SK-N-MC (cell line): ENCODE measurements around the gene HYDIN.
"Not testable (repeated sequence)": the region's sequence is repeated elsewhere in the genome, so short reads cannot be mapped to it uniquely, and the experiment has no call there.

Experiments
- EZH2 ChIP-seq: fragments of 200-600 bp; sonication (generic); IDR thresholded peaks from one replicate; pipeline ENCODE4 v1.6.1; 2017; ENCODE audit warnings: antibody characterized with exemption
- FOXP2 ChIP-seq: optimal IDR thresholded peaks from 2 replicates; pipeline ENCODE3; 2011; ENCODE audit warnings: mild to moderate bottlenecking, moderate library complexity; ENCODE audit not compliant: insufficient read depth; ENCODE audit errors: extremely low read length, control extremely low read depth
- POLR2AphosphoS5 ChIP-seq: IDR thresholded peaks from 2 replicates; pipeline ENCODE4 v1.6.1; 2012; ENCODE audit warnings: mild to moderate bottlenecking, low read depth, low read length, borderline replicate concordance

DNA sequence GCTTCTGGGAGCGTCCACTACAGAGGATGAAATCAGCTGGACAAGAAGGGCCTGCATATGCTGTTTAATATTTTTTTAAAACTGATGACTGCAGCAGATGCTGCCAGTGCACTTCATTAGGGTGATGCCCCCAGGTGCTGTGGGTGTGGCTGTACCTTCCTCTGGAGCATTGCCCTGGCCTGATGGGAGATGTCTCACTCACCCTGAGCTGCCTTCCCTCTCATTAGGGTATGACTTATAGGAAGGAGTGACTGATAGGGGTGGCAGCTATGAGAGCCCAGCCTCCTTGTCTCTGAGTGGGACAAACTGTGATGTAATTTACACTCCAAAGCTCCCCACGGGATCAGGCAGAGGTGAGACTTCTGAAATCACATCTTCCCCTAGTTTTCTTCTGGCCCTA is 234.7 kb downstream of the HYDIN start:
- TF ChIP-seq POLR2AphosphoS5, EZH2, FOXP2: not testable (repeated sequence)
